ENCODE data around the gene CENPC. TPM values are rescaled to one million over a fixed set of nuclear protein-coding genes. Genes with fewer than 3 reads are reported as not detected.
A peak's percentile ranks its signal among the peaks of the same experiment; 100 is the strongest.

CENPC gene
- total RNA-seq, 6 donors from 2014 or later: 13.6 to 75.4 (median 18.5) TPM

DNA sequence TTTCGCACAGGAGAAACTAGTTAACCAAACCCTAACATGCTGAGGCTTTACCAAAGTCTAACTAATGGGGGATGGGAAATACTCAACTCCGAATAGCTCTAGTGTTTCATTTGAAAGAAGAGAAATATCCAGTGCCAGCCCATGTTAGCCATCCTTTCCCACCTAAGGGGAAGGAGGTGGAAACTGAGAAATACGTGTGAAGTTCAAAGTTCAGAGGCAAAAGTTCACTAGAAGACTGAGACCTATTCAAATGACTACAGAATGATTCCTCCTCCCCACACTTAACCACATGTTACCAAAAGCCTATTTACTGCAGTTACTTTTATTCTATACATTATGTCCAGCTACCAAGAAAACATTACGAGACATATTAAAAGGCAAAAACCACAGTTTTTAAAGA, 106.3 kb downstream of the CENPC start:
- 94 to 98% methylated on average over 4 of the region's 4 CpGs for WGBS, 2 donors
- Histone ChIP-seq H3K9me3 (no peaks in the 10 kb centered on the region), H3K27ac (no peak overlapping the region), H3K27me3 (no peaks in the 10 kb centered on the region), H3K4me3 (no peak overlapping the region), H3K36me3 (peaks cover 0 to 4% (median 0%) of the 10 kb centered on the region in 4 donors), H3K4me1 (no peaks in the 10 kb centered on the region)
- DNase-seq (no peak), ATAC-seq (ENCODE audit: low FRiP score in 2 of 2) (no peak)
- TF ChIP-seq POLR2AphosphoS5 (IDR thresholded peaks at IDR 0.05) (no peak), EP300 (IDR thresholded peaks at IDR 0.05) (no peak)

DNA sequence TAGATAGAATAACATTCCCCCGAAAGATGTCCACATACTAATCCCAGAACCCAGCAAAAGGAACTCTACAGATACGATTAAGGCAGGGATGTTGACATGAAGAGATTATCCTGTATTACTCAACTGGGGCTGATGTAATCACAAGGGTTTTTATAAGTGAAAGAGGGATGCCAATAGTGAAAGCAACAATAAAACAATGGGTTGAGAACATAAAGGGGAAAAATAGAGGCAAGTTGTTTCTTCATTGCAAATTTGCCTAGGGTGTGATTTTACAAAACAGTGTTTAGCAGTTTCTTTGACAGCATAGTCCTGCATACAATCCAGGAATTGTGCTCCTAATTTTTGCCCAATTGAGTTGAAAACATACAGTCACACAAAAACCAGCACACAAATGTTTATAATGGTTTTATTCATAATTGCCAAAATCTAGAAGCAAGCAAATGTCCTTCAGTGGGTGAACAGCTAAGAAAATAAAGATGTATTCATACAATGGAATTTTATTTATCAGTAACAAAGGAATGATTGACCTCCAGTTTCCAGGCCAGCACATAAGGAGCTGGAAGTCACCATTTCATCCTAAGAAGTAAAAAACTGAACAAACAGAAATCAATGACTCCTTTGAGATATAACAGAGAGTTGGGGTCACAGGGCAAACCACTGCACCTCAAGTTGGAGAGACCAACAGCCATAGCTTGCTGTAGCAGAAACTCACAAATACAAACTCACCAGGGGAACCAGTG, 107.2 kb downstream of the CENPC start:
- Histone ChIP-seq H3K4me1 (no peaks in the 10 kb centered on the region), H3K36me3 (peaks cover 0 to 4% (median 0%) of the 10 kb centered on the region in 4 donors), H3K4me3 (no peak overlapping the region), H3K27ac (no peak overlapping the region), H3K9me3 (no peaks in the 10 kb centered on the region), H3K27me3 (no peaks in the 10 kb centered on the region)
- TF ChIP-seq, protein P1, sequence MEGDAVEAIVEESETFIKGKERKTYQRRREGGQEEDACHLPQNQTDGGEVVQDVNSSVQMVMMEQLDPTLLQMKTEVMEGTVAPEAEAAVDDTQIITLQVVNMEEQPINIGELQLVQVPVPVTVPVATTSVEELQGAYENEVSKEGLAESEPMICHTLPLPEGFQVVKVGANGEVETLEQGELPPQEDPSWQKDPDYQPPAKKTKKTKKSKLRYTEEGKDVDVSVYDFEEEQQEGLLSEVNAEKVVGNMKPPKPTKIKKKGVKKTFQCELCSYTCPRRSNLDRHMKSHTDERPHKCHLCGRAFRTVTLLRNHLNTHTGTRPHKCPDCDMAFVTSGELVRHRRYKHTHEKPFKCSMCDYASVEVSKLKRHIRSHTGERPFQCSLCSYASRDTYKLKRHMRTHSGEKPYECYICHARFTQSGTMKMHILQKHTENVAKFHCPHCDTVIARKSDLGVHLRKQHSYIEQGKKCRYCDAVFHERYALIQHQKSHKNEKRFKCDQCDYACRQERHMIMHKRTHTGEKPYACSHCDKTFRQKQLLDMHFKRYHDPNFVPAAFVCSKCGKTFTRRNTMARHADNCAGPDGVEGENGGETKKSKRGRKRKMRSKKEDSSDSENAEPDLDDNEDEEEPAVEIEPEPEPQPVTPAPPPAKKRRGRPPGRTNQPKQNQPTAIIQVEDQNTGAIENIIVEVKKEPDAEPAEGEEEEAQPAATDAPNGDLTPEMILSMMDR (IDR thresholded peaks at IDR 0.05): no peak
- TF ChIP-seq POLR2A (IDR thresholded peaks at IDR 0.05) (no peak), EP300 (IDR thresholded peaks at IDR 0.05) (no peak), POLR2AphosphoS5 (IDR thresholded peaks at IDR 0.05) (no peak)
- DNase-seq: no peak
- 50 to 57% methylated on average over 2 of the region's 2 CpGs for WGBS, 2 donors
- peak in 1 of 2 donors; percentile 50 for ATAC-seq (ENCODE audit: low FRiP score in 2 of 2)

DNA sequence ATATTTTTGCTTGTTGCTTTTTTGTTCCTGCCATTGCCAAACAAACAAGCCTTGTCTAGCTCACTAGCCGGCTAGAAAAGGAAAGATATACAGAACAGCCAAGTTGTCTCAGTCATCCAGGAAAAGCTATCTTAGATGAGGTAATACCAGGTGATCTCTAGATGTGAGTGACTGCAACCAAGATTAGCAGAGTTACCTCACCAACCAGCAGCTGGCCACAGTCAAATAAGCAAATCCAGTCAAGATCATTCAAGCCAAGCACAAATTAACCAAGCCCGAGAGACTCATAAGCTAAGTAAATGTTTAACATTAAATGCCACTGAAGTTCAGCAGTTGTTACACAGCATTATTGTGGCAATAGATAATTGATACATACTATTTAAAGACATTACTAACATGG, 108.6 kb downstream of the CENPC start:
- Histone ChIP-seq H3K4me3 (no peak overlapping the region), H3K27ac (no peak overlapping the region), H3K36me3 (peaks cover 0 to 4% (median 0%) of the 10 kb centered on the region in 4 donors), H3K27me3 (no peaks in the 10 kb centered on the region), H3K4me1 (no peaks in the 10 kb centered on the region), H3K9me3 (no peaks in the 10 kb centered on the region)
- 89 to 92% methylated on average over 2 of the region's 2 CpGs for WGBS, 2 donors
- DNase-seq (no peak), ATAC-seq (ENCODE audit: low FRiP score in 2 of 2) (no peak)
- no peak for TF ChIP-seq POLR2A (IDR thresholded peaks at IDR 0.05)
- no peak for TF ChIP-seq POLR2AphosphoS5 (IDR thresholded peaks at IDR 0.05)
- TF ChIP-seq, protein P1 (IDR thresholded peaks at IDR 0.05): no peak
- TF ChIP-seq EP300 (IDR thresholded peaks at IDR 0.05): no peak

DNA sequence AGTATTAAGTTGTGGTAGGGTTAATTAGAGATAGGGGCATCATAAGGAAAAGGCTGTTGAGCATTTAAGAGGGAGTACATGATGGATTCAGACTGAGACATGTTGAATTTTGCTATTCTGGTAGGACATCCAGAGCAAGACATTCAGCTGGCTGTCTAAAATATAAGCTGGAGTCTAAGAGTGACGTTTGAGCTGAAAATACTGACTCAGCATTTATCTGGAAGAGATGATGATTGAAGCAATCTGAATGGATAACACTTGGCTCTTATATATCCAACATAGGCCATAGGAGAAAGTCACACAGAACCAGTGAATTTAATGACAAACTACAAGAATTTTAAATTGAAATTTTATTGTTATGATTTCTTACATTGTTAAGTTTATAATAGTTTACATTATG, 114.3 kb downstream of the CENPC start:
- H3K9me3 ChIP-seq: no peaks in the 10 kb centered on the region
- no peak for DNase-seq
- no peaks in the 10 kb centered on the region for H3K27me3 ChIP-seq
- H3K4me1 ChIP-seq: no peaks in the 10 kb centered on the region
- H3K36me3 ChIP-seq: no peaks in the 10 kb centered on the region
- TF ChIP-seq POLR2A (IDR thresholded peaks at IDR 0.05) (no peak), EP300 (IDR thresholded peaks at IDR 0.05) (no peak), POLR2AphosphoS5 (IDR thresholded peaks at IDR 0.05) (no peak)
- TF ChIP-seq, protein P1 (IDR thresholded peaks at IDR 0.05): no peak
- H3K4me3 ChIP-seq: no peak overlapping the region
- 0% methylated on average over 1 of the region's 1 CpG for WGBS, 2 donors
- no peak overlapping the region for H3K27ac ChIP-seq
- ATAC-seq (ENCODE audit: low FRiP score in 2 of 2): no peak

DNA sequence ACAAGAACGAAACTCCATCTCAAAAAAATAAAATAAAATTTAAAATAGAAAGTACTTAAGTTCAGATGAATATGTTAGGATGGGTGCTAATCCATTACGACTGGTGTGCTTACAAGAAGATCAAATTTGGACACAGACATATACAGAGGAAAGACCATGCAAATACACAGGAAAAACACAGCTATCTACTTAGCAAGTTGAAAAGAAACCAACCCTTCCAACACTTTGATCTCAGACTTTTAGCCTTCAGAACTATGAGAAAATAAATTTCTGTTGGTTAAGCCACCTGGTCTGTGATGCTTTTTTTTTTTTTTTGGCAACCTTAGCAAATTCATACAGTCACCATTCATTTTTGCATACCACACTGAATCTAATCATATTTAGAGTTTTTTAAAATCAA, 116.5 kb downstream of the CENPC start:
- no peak overlapping the region for H3K4me3 ChIP-seq
- H3K9me3 ChIP-seq: no peaks in the 10 kb centered on the region
- no peaks in the 10 kb centered on the region for H3K36me3 ChIP-seq
- ATAC-seq (ENCODE audit: low FRiP score in 2 of 2) (no peak), DNase-seq (no peak)
- no peak overlapping the region for H3K27ac ChIP-seq
- whole genome bisulfite sequencing, 2 donors: 85 to 88% methylated on average over 2 of the region's 2 CpGs
- no peak for TF ChIP-seq EP300 (IDR thresholded peaks at IDR 0.05)
- no peak for TF ChIP-seq POLR2A (IDR thresholded peaks at IDR 0.05)
- no peaks in the 10 kb centered on the region for H3K27me3 ChIP-seq
- H3K4me1 ChIP-seq: no peaks in the 10 kb centered on the region

Small RNA genes within 50 kb of the gene (small RNA-seq; reads per million reads assigned to genes)
- gene RNA5SP527 (0 reads per million in 4 donors), gene RNU1-63P (0 to 0.07 (median 0) reads per million in 4 donors)

Other genes with a start within 250 kb of the CENPC start
- 1 to 10 TPM in 3 of 6 donors, under 1 TPM in 1, not detected in 2; 0.89 to 2.7 (median 1.7) TPM for gene STAP1, start 13.2 kb upstream of the CENPC start, total RNA-seq
- gene UBA6, start 155.7 kb upstream of the CENPC start, total RNA-seq: 10 to 100 TPM; 13.9 to 63.9 (median 45.2) TPM
- gene GNRHR, start 208.9 kb upstream of the CENPC start, total RNA-seq: not detected

Measured in upper lobe of left lung (tissue), 6 donors.